Activated naive CD4-positive, alpha-beta T cell treated with anti-CD3 and anti-CD28 coated beads, Interleukin-2, amount 50 U/mL, for 24 hours (primary cell): ENCODE measurements around the gene PCGF5.
"Not testable (repeated sequence)": the region's sequence is repeated elsewhere in the genome, so short reads cannot be mapped to it uniquely, and the experiment has no call there.

Experiments
- H3K27ac Mint-ChIP-seq: one replicate; pipeline ENCODE4 v1.8.0; 2021; ENCODE audit warnings: mild to moderate bottlenecking, mixed read lengths
- H3K27me3 Mint-ChIP-seq: one replicate; pipeline ENCODE4 v1.8.0; 2021; ENCODE audit warnings: mixed read lengths
- H3K36me3 Mint-ChIP-seq: one replicate; pipeline ENCODE4 v1.8.0; 2021; ENCODE audit warnings: mixed read lengths
- H3K4me1 Mint-ChIP-seq: one replicate; pipeline ENCODE4 v1.8.0; 2021; ENCODE audit warnings: mixed read lengths
- H3K4me3 Mint-ChIP-seq: one replicate; pipeline ENCODE4 v1.8.0; 2021; ENCODE audit warnings: mild to moderate bottlenecking, mixed read lengths
- H3K9me3 Mint-ChIP-seq: one replicate; pipeline ENCODE4 v1.8.0; 2021; ENCODE audit warnings: mixed read lengths

Gene PCGF5

DNA sequence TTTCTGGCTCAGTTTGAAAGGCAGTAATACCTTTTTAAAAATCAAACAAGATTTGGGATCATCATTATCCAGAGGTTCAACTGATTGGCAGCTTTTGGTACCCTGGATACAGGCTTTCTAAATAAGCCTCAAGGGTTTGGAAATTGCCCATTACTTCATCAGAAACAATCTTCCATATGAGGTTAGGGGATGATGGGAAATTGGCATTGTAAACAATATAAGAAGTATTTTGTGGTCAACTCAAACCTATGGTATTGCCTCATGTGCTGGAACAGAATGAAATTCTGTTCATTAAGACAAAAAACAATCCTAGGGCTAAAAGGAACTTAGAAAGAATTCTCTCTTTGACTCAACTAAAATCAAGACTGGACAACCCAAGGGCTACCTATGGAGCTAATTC is 97.1 kb downstream of the PCGF5 start:
- no peaks in the 10 kb centered on the region for H3K36me3 Mint-ChIP-seq

DNA sequence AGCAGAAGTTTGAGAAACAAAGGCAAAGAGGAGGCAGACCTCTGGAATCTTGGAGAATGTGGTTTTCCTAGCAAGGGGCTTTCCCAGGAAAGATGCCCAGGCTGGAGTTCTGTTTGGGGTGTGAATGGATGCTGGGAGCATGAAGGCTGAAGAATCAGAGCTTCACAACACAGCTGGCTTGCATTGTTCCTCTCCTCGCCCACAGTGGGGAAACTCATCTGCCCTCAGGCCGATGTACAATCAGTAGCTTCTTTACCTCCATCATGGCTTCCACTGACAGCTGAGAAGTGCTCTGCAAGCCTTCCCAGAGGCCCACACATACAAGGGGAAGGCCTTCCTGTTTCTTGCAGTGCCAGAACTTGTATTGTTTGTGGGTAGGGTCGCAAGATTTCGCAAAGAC is 98.9 kb downstream of the PCGF5 start:
- H3K4me3 Mint-ChIP-seq = no peak overlapping the region

More for the DNA sequence above, 97.1 kb downstream of the PCGF5 start:
- Mint-ChIP-seq H3K27ac (no peak overlapping the region), H3K4me3 (no peak overlapping the region), H3K9me3 (no peaks in the 10 kb centered on the region), H3K27me3 (no peaks in the 10 kb centered on the region), H3K4me1 (peaks cover 6% of the 10 kb centered on the region)

DNA sequence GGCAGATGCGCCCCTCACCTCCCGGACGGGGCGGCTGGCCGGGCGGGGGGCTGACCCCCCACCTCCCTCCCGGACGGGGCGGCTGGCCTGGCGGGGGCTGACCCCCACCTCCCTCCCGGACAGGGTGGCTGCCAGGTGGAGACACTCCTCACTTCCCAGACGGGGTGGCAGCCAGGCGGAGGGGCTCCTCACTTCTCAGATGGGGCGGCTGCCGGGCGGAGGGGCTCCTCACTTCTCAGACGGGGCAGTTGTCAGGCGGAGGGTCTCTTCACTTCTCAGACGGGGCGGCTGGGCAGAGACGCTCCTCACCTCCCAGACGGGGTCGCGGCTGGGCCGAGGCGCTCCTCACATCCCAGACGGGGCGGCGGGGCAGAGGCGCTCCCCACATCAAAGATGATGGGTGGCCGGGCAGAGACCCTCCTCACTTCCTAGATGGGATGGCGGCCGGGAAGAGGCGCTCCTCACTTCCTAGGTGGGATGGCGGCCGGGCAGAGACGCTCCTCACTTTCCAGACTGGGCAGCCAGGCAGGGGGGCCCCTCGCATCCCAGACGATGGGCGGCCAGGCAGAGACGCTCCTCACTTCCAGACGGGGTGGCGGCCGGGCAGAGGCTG is 102.9 kb downstream of the PCGF5 start:
- H3K27ac Mint-ChIP-seq, H3K4me1 Mint-ChIP-seq, H3K9me3 Mint-ChIP-seq, H3K27me3 Mint-ChIP-seq, H3K4me3 Mint-ChIP-seq, H3K36me3 Mint-ChIP-seq: not testable (repeated sequence)

More for the DNA sequence above, 98.9 kb downstream of the PCGF5 start:
- H3K27ac Mint-ChIP-seq = no peak overlapping the region
- peaks cover under 1% of the 10 kb centered on the region for H3K4me1 Mint-ChIP-seq
- no peaks in the 10 kb centered on the region for H3K27me3 Mint-ChIP-seq
- no peaks in the 10 kb centered on the region for H3K9me3 Mint-ChIP-seq
- no peaks in the 10 kb centered on the region for H3K36me3 Mint-ChIP-seq

DNA sequence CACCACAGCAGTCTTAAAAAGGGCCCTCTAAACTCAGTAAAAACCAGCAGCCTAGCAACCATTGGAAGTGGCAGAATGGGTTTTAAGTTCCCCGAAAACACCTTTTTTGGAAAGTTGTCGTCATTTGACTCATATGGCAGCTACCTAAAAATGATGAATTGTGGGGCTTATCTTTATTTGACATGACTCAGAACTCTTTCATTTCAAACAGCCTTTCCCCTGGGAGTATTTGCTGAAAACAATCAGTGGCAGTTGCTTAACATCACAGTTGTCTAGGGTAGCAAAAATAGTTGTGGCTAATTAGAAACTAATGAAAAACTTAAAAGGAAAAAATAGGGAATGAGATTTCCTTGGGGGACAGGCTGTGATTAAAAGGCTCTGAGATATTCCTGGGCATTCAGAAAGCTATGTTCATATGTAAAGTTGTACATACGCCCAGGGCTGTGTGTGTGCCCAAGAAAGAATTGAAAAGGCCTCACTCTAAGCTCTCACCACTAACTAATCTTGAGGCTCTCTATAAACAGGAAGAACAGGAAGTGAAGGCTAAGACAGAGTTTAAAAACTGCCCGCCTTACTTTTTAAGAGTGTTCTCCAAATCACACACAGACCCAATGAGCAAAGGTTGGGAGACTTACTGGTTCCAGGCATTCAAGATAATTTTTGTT is 108.0 kb downstream of the PCGF5 start:
- Mint-ChIP-seq H3K27ac (no peak overlapping the region), H3K4me1 (no peaks in the 10 kb centered on the region), H3K27me3 (peaks cover 7% of the 10 kb centered on the region), H3K4me3 (no peak overlapping the region), H3K36me3 (peaks cover 2% of the 10 kb centered on the region), H3K9me3 (no peaks in the 10 kb centered on the region)
